Measurements from ENCODE around the gene UNC79.

- TF ChIP-seq EP300 (IDR thresholded peaks at IDR 0.05; ENCODE audit: borderline replicate concordance in 1 of 2, control insufficient read depth in 1 of 2, low read depth in 2 of 2, low read length in 2 of 2) (no peak), CTCF (IDR thresholded peaks at IDR 0.05 in 2 of 3, conservative IDR thresholded peaks at IDR 0.05 in 1 of 3; ENCODE audit: control insufficient read depth in 2 of 3, extremely low read depth in 1 of 3, insufficient read depth in 1 of 3, low read depth in 3 of 3, low read length in 3 of 3) (no peak), POU2F2 (IDR thresholded peaks at IDR 0.05; ENCODE audit: borderline replicate concordance, low read depth, low read length) (no peak), POLR2AphosphoS2 (IDR thresholded peaks at IDR 0.05; ENCODE audit: low read depth, low read length) (no peak), ZSCAN29 (IDR thresholded peaks at IDR 0.05) (no peak), NFIC (IDR thresholded peaks at IDR 0.05; ENCODE audit: low read depth, low read length) (no peak), POLR2AphosphoS5 (IDR thresholded peaks at IDR 0.05; ENCODE audit: low read length) (no peak), ZNF207 (IDR thresholded peaks at IDR 0.05; ENCODE audit: borderline replicate concordance) (no peak), ZNF274 (IDR thresholded peaks at IDR 0.05; ENCODE audit: insufficient read depth, insufficient read length) (no peak), RAD21 (IDR thresholded peaks at IDR 0.05; ENCODE audit: insufficient read depth, low read depth, low read length) (no peak), USF2 (IDR thresholded peaks at IDR 0.05; ENCODE audit: borderline replicate concordance, low read depth, low read length) (no peak), CEBPZ (IDR thresholded peaks at IDR 0.05; ENCODE audit: low read depth, low read length) (no peak), SMAD1 (IDR thresholded peaks at IDR 0.05; ENCODE audit: low read depth, partially characterized antibody) (no peak)
These were observed 277.6 kb downstream of the UNC79 start for GRCh38 chr14:93708311-93708734.
